GM12892 (cell line): ENCODE measurements around the gene SNX13.

ENCODE experiments used
- DNase-seq: peaks from one replicate; pipeline ENCODE4 v3.0.0; 2011; ENCODE audit not compliant: insufficient read length
- FAIRE-seq: peaks from 2 replicates; lab custom pipeline; 2011; peaks lifted over from hg19 to GRCh38; lab: Jason Lieb, UNC
- POLR2A ChIP-seq: IDR thresholded peaks from 2 replicates; pipeline ENCODE4 v1.6.1; 2011; ENCODE audit warnings: low read depth, low read length, control low read depth
- POLR2AphosphoS5 ChIP-seq: IDR thresholded peaks from 2 replicates; pipeline ENCODE4 v1.6.1; 2011; ENCODE audit warnings: low read depth, low read length, control low read depth
- TAF1 ChIP-seq: IDR thresholded peaks from 2 replicates; pipeline ENCODE4 v1.6.1; 2011; ENCODE audit warnings: low read depth, mild to moderate bottlenecking, control low read depth, low read length, borderline replicate concordance

Gene SNX13

GRCh38 chr7:17907014-17907413, 33.3 kb downstream of the SNX13 start:
- DNase-seq (no peak), FAIRE-seq (no peak)
- TF ChIP-seq POLR2A (no peak), POLR2AphosphoS5 (no peak), TAF1 (no peak)

DNA sequence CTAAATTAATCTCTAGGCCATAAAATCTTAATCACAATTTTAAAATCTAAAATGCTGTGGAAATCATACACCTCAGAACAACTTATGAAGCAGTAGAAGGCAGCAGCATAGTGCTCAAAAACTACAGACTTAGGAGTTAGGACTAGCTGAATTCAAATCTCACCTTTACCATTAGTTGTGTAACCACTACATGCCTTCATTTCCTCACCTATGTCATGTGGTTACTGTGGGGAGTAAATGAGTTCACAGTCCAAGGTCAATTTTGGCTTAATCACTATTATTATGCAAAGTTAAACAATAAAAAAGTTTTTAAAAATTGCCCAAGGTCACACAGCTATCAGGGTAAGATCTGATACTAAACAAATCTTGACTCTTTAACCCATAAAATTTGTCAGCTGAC, 37.0 kb downstream of the SNX13 start:
- no peak for DNase-seq
- no peak for FAIRE-seq
- TF ChIP-seq POLR2AphosphoS5 = no peak

DNA sequence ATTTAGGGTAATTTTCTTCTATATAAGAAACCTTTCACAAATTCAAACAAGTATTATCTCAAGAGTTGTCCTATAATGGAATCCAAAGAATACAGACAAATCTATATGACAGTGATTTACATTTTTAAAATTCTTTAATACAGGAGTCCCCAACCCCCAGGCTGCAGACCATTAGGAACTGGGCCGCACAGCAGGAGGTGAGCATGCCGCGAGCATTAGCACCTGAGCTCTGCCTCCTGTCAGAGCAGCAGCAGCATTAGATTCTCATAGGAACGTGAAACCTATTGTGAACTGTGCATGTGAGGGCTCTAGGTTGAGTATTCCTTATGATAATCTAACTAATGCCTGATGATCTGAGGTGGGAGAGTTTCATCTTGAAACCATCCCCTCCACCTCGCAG, 37.7 kb downstream of the SNX13 start:
- DNase-seq (no peak), FAIRE-seq (no peak)
- TF ChIP-seq POLR2A (no peak), POLR2AphosphoS5 (no peak), TAF1 (no peak)

GRCh38 chr7:17900464-17900863, 39.8 kb downstream of the SNX13 start:
- FAIRE-seq (no peak), DNase-seq (no peak)
- TF ChIP-seq POLR2AphosphoS5 (no peak), POLR2A (no peak), TAF1 (no peak)

- no peak for FAIRE-seq
- TF ChIP-seq POLR2AphosphoS5 (no peak), TAF1 (no peak), POLR2A (no peak)
Measured at GRCh38 chr7:17898111-17898510, 42.2 kb downstream of the SNX13 start.

GRCh38 chr7:17887286-17887685, 53.0 kb downstream of the SNX13 start:
- DNase-seq = no peak

More at GRCh38 chr7:17898111-17898510, 42.2 kb downstream of the SNX13 start:
- no peak for DNase-seq

DNA sequence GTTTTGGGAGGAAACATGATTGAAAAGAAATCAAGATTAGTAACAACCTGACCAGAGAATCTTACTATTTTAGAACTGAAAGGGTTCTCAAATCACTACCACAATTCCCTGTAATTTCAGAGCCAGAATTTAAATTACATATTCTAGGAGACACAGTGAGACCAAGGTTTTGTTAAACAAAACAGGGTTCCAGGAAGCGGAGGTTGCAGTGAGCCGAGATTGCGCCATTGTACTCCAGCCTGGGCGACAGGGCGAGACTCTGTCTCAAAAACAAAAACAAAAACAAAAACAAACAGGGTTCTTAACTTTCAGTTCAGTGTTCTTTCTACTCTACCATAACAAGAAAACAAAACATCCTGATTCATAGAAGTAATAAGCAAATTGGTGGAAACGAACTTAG, 57.6 kb downstream of the SNX13 start:
- DNase-seq (no peak), FAIRE-seq (no peak)
- TF ChIP-seq POLR2A = no peak
- TF ChIP-seq TAF1 = no peak
- TF ChIP-seq POLR2AphosphoS5 = no peak

More at GRCh38 chr7:17887286-17887685, 53.0 kb downstream of the SNX13 start:
- no peak for TF ChIP-seq TAF1
- TF ChIP-seq POLR2A = no peak
- no peak for FAIRE-seq

DNA sequence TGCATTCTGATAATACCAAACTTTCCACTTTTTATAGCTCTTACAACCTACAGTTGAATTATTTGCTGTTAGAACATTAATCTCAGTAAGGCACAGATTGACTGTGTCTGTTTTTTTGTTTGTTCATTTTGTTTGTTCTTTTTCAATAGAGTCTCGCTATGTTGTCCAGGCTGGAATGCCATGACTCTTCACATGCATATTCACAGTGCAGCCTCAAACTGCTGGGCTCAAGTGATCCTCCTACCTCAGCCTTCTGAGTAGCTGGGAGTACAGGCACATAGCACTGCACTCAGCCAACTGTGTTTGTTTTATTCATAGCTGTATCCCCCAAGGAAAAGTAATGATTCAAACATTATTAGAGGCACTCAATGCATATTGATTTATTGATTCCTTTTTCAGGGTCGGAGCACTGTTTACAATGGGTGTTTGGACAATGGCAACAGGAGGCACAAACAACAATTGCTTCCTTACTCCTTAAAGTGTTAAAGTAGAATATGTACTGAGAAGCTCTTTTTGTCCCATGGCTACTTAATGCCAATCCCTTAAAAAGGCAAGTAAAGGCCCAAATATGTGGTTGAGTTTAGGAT, 61.1 kb downstream of the SNX13 start:
- FAIRE-seq (no peak), DNase-seq (no peak)
- TF ChIP-seq POLR2A (no peak), POLR2AphosphoS5 (no peak), TAF1 (no peak)

DNA sequence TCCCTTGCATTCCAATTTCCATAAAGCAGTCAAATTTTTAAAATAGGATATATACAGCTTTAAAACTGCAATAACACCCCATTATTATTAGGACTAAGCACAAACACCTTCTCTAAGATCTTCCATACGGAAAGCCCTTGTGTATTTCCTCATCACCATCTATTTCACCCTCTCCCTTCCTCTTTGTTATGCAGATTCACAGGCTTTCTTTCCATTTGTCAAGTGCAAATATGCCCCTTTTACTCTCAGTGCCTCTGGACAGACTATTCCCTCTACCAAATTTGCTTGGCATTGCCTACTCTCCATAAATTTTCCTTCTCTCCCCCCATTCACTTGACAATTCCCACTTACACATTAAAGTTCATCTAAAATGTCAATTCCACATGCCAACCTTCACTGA, 61.7 kb downstream of the SNX13 start:
- FAIRE-seq = no peak
- TF ChIP-seq TAF1 = no peak
- TF ChIP-seq POLR2A = no peak
- no peak for TF ChIP-seq POLR2AphosphoS5
- no peak for DNase-seq

GRCh38 chr7:17871815-17872533, 68.3 kb downstream of the SNX13 start:
- FAIRE-seq (no peak), DNase-seq (no peak)
- TF ChIP-seq POLR2A (no peak), TAF1 (no peak), POLR2AphosphoS5 (no peak)

DNA sequence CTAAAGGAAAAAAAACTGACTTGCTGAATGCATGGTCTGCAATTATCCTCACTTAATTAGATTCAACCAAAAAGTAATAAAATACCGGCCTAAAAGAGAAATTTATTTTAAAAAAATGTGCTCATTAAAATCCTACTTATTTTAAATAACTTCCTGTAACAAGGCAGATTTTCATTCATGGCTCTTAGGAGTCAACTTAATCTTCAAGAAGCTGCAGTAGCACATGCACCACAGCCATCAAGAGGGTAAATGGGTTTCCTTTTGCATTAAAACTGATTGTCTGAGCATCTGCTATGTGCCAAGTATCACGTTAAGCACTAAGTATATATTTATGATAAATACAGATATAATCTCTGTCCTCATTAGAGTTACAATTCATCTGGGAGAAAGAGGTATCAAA, 69.9 kb downstream of the SNX13 start:
- no peak for TF ChIP-seq POLR2A
- no peak for TF ChIP-seq TAF1
- TF ChIP-seq POLR2AphosphoS5 = no peak
- FAIRE-seq (no peak), DNase-seq (no peak)

GRCh38 chr7:17863809-17864143, 76.5 kb downstream of the SNX13 start:
- DNase-seq (no peak), FAIRE-seq (no peak)
- TF ChIP-seq TAF1 = no peak
- TF ChIP-seq POLR2A = no peak
- TF ChIP-seq POLR2AphosphoS5 = no peak
